Stimulated activated naive B cell treated with anti-CD40 and anti-IgM and Interleukin-4, amounts not matched to agents 10 μg/mL and 1 μg/mL and 100 μg/mL, for 72 hours (primary cell): ENCODE results near the gene FDXACB1.
"Not testable (repeated sequence)": the region's sequence is repeated elsewhere in the genome, so short reads cannot be mapped to it uniquely, and the experiment has no call there.

ENCODE experiments used
- ATAC-seq, 2 donors: fragments of 150-1000 bp; cut with Tn5 transposase; replicated peaks; 2 replicates each; pipeline ENCODE4 v1.10.0; 2021; ENCODE audit warnings: moderate library complexity in 1 of 2
- DNase-seq: peaks from one replicate; pipeline ENCODE4 v3.0.0; 2021
- H3K27ac Mint-ChIP-seq: one replicate; pipeline ENCODE4 v1.8.0; 2022; ENCODE audit warnings: mild to moderate bottlenecking, mixed read lengths
- H3K27me3 Mint-ChIP-seq, 2 donors: one replicate each; pipeline ENCODE4 v1.8.0; 2022; ENCODE audit warnings: mixed read lengths in 2 of 2
- H3K36me3 Mint-ChIP-seq, 2 donors: one replicate each; pipeline ENCODE4 v1.8.0; 2022; ENCODE audit warnings: mixed read lengths in 2 of 2, mild to moderate bottlenecking in 1 of 2
- H3K4me1 Mint-ChIP-seq, 2 donors: one replicate each; pipeline ENCODE4 v1.8.0; 2022; ENCODE audit warnings: mixed read lengths in 2 of 2, mild to moderate bottlenecking in 1 of 2
- H3K4me3 Mint-ChIP-seq, 2 donors: one replicate each; pipeline ENCODE4 v1.8.0; 2022; ENCODE audit warnings: mild to moderate bottlenecking in 2 of 2, mixed read lengths in 2 of 2, moderate library complexity in 1 of 2
- H3K9me3 Mint-ChIP-seq, 2 donors: one replicate each; pipeline ENCODE4 v1.8.0; 2022; ENCODE audit warnings: mixed read lengths in 2 of 2, mild to moderate bottlenecking in 1 of 2

FDXACB1 gene

GRCh38 chr11:111913997-111914396 is 35.0 kb upstream of the FDXACB1 start:
- peaks cover 61 to 69% of the 10 kb centered on the region in 2 donors for H3K27me3 Mint-ChIP-seq

GRCh38 chr11:111913031-111913861 is 34.3 kb upstream of the FDXACB1 start:
- Mint-ChIP-seq H3K4me3 (no peak overlapping the region), H3K36me3 (no peaks in the 10 kb centered on the region), H3K9me3 (no peaks in the 10 kb centered on the region), H3K27ac (no peak overlapping the region), H3K27me3 (peaks cover 61 to 71% of the 10 kb centered on the region in 2 donors), H3K4me1 (no peaks in the 10 kb centered on the region)
- ATAC-seq = no peak
- DNase-seq = no peak

More at GRCh38 chr11:111913997-111914396, 35.0 kb upstream of the FDXACB1 start:
- no peaks in the 10 kb centered on the region for H3K4me1 Mint-ChIP-seq
- no peak for DNase-seq
- H3K27ac Mint-ChIP-seq = no peak overlapping the region
- no peaks in the 10 kb centered on the region for H3K36me3 Mint-ChIP-seq
- H3K9me3 Mint-ChIP-seq = no peaks in the 10 kb centered on the region
- no peak for ATAC-seq
- H3K4me3 Mint-ChIP-seq = no peak overlapping the region

- H3K9me3 Mint-ChIP-seq = no peaks in the 10 kb centered on the region
- no peak within 1 kb of the TSS for H3K27ac Mint-ChIP-seq
- H3K36me3 Mint-ChIP-seq = no peaks in the 10 kb centered on the region
- H3K27me3 Mint-ChIP-seq = peaks cover 61 to 77% of the 10 kb centered on the region in 2 donors
- DNase-seq (no peak), ATAC-seq (no peak)
- H3K4me3 Mint-ChIP-seq = no peak within 1 kb of the TSS
- no peaks in the 10 kb centered on the region for H3K4me1 Mint-ChIP-seq
Measured at GRCh38 chr11:111912535-111912934, 33.6 kb upstream of the FDXACB1 start, which contains the start of gene HSPB2. Gene HSPB2 (plus strand): TSS chr11:111912734. CDS start chr11:111912830, 96 bp downstream.

- Mint-ChIP-seq H3K9me3 (no peaks in the 10 kb centered on the region), H3K27me3 (peaks cover 60 to 76% of the 10 kb centered on the region in 2 donors), H3K4me1 (no peaks in the 10 kb centered on the region), H3K27ac (no peak within 1 kb of the TSS), H3K36me3 (no peaks in the 10 kb centered on the region), H3K4me3 (no peak within 1 kb of the TSS)
- DNase-seq (no peak), ATAC-seq (no peak)
Measured at GRCh38 chr11:111911563-111912401, 32.8 kb upstream of the FDXACB1 start, which contains the start of gene CRYAB. Gene CRYAB (minus strand): TSS chr11:111911770. CDS start chr11:111911724, 46 bp downstream.

GRCh38 chr11:111910676-111911562 is 32.0 kb upstream of the FDXACB1 start:
- DNase-seq (no peak), ATAC-seq (no peak)
- Mint-ChIP-seq H3K9me3 (no peaks in the 10 kb centered on the region), H3K4me1 (no peaks in the 10 kb centered on the region), H3K27me3 (peaks cover 54 to 67% of the 10 kb centered on the region in 2 donors), H3K27ac (no peak overlapping the region), H3K36me3 (no peaks in the 10 kb centered on the region), H3K4me3 (no peak overlapping the region)

GRCh38 chr11:111909378-111909777 is 30.4 kb upstream of the FDXACB1 start:
- Mint-ChIP-seq H3K4me3 (no peak overlapping the region), H3K27ac (no peak overlapping the region), H3K27me3 (peaks cover 46 to 58% of the 10 kb centered on the region in 2 donors), H3K4me1 (no peaks in the 10 kb centered on the region), H3K36me3 (peaks cover 2 to 7% of the 10 kb centered on the region in 2 donors), H3K9me3 (peaks cover 3 to 4% of the 10 kb centered on the region in 2 donors)
- DNase-seq (no peak), ATAC-seq (no peak)

- ATAC-seq = no peak
- Mint-ChIP-seq H3K4me1 (no peaks in the 10 kb centered on the region), H3K27ac (no peak overlapping the region), H3K9me3 (peaks cover 3 to 4% of the 10 kb centered on the region in 2 donors), H3K4me3 (no peak overlapping the region), H3K27me3 (peaks cover 42 to 52% of the 10 kb centered on the region in 2 donors), H3K36me3 (peaks cover 2 to 7% of the 10 kb centered on the region in 2 donors)
- DNase-seq = no peak
Measured at GRCh38 chr11:111908639-111909305, 29.8 kb upstream of the FDXACB1 start.

GRCh38 chr11:111906680-111907079 is 27.7 kb upstream of the FDXACB1 start:
- H3K36me3 Mint-ChIP-seq = peaks cover 2 to 7% of the 10 kb centered on the region in 2 donors
- H3K27ac Mint-ChIP-seq = no peak overlapping the region
- DNase-seq (no peak), ATAC-seq (no peak)
- H3K4me3 Mint-ChIP-seq = no peak overlapping the region
- peaks cover 38 to 43% of the 10 kb centered on the region in 2 donors for H3K27me3 Mint-ChIP-seq
- no peaks in the 10 kb centered on the region for H3K4me1 Mint-ChIP-seq
- H3K9me3 Mint-ChIP-seq = peaks cover 3 to 4% of the 10 kb centered on the region in 2 donors

GRCh38 chr11:111905411-111905810 is 26.4 kb upstream of the FDXACB1 start:
- no peak for DNase-seq
- no peak for ATAC-seq
- peaks cover 31 to 37% of the 10 kb centered on the region in 2 donors for H3K27me3 Mint-ChIP-seq
- peaks cover 3 to 4% of the 10 kb centered on the region in 2 donors for H3K9me3 Mint-ChIP-seq
- H3K27ac Mint-ChIP-seq = no peak overlapping the region
- no peaks in the 10 kb centered on the region for H3K4me1 Mint-ChIP-seq
- peaks cover 2 to 7% of the 10 kb centered on the region in 2 donors for H3K36me3 Mint-ChIP-seq
- H3K4me3 Mint-ChIP-seq = no peak overlapping the region

GRCh38 chr11:111886844-111887243 is 7.9 kb upstream of the FDXACB1 start:
- no peak overlapping the region for H3K27ac Mint-ChIP-seq
- H3K4me3 Mint-ChIP-seq = no peak overlapping the region
- DNase-seq (no peak), ATAC-seq (no peak)
- peaks cover 8 to 15% of the 10 kb centered on the region in 2 donors for H3K36me3 Mint-ChIP-seq
- no peaks in the 10 kb centered on the region for H3K4me1 Mint-ChIP-seq
- no peaks in the 10 kb centered on the region for H3K27me3 Mint-ChIP-seq
- no peaks in the 10 kb centered on the region for H3K9me3 Mint-ChIP-seq

GRCh38 chr11:111886032-111886431 is 7.1 kb upstream of the FDXACB1 start:
- H3K36me3 Mint-ChIP-seq = peaks cover 8 to 18% of the 10 kb centered on the region in 2 donors
- no peaks in the 10 kb centered on the region for H3K9me3 Mint-ChIP-seq
- H3K27me3 Mint-ChIP-seq = no peaks in the 10 kb centered on the region
- no peak overlapping the region for H3K27ac Mint-ChIP-seq
- no peaks in the 10 kb centered on the region for H3K4me1 Mint-ChIP-seq
- ATAC-seq (no peak), DNase-seq (no peak)
- H3K4me3 Mint-ChIP-seq = no peak overlapping the region

GRCh38 chr11:111885053-111885452 is 6.1 kb upstream of the FDXACB1 start:
- ATAC-seq, DNase-seq: not testable (repeated sequence)

GRCh38 chr11:111882202-111882601 is 3.2 kb upstream of the FDXACB1 start:
- Mint-ChIP-seq H3K4me3 (no peak overlapping the region), H3K27me3 (no peaks in the 10 kb centered on the region), H3K4me1 (peaks cover 10 to 15% of the 10 kb centered on the region in 2 donors), H3K36me3 (peaks cover 8 to 22% of the 10 kb centered on the region in 2 donors), H3K9me3 (no peaks in the 10 kb centered on the region), H3K27ac (no peak overlapping the region)
- ATAC-seq (no peak), DNase-seq (no peak)

More at GRCh38 chr11:111885053-111885452, 6.1 kb upstream of the FDXACB1 start:
- not testable (repeated sequence) for H3K4me1 Mint-ChIP-seq, H3K27ac Mint-ChIP-seq, H3K4me3 Mint-ChIP-seq, H3K27me3 Mint-ChIP-seq, H3K9me3 Mint-ChIP-seq
- peaks cover 8 to 18% of the 10 kb centered on the region in 2 donors for H3K36me3 Mint-ChIP-seq
